Heart left ventricle (tissue), 16 donors: ENCODE measurements around the gene ADGRB2. TPM values are rescaled to one million over a fixed set of nuclear protein-coding genes. Genes with fewer than 3 reads are reported as not detected.

ENCODE experiments used
- ATAC-seq, 4 donors: fragments of 200-7000 bp; cut with Tn5 transposase; one replicate each; pipeline ENCODE4 v1.9.1; 2020 to 2022; ENCODE audit warnings: moderate library complexity in 4 of 4, mild to moderate bottlenecking in 3 of 4, moderate number of reproducible peaks in 1 of 4
- DNase-seq, 5 donors: peaks; one replicate each; pipeline ENCODE4 v3.0.0-alpha.2; 2020
- H3K27ac ChIP-seq, 12 donors: fragments of 200-600 bp; sonication (generic) in 4 of 12; one replicate each; pipeline versions ENCODE4 v1.5.0 to v1.8.0; 2016 to 2022; ENCODE audit warnings: mild to moderate bottlenecking in 2 of 12
- H3K27me3 ChIP-seq, 9 donors: fragments of 200-600 bp; sonication (generic) in 2 of 9; one replicate each; pipeline versions ENCODE4 v1.5.1 to v1.8.0; 2016 to 2022; ENCODE audit warnings: mild to moderate bottlenecking in 3 of 9
- H3K36me3 ChIP-seq, 9 donors: fragments of 200-600 bp; sonication (generic) in 2 of 9; one replicate each; pipeline versions ENCODE4 v1.5.0 to v1.8.0; 2018 to 2022; ENCODE audit warnings: mild to moderate bottlenecking in 2 of 9
- H3K4me1 ChIP-seq, 12 donors: fragments of 200-600 bp; sonication (generic) in 4 of 12; one replicate each; pipeline versions ENCODE4 v1.5.0 to v1.8.0; 2016 to 2022; ENCODE audit warnings: mild to moderate bottlenecking in 3 of 12
- H3K4me3 ChIP-seq, 12 donors: fragments of 200-600 bp; sonication (generic) in 4 of 12; one replicate each; pipeline versions ENCODE4 v1.5.0 to v1.8.0; 2017 to 2022; ENCODE audit warnings: mild to moderate bottlenecking in 9 of 12, moderate library complexity in 4 of 12
- H3K9me3 ChIP-seq, 12 donors: fragments of 200-600 bp; sonication (generic) in 4 of 12; one replicate each; pipeline versions ENCODE4 v1.5.0 to v1.8.0; 2016 to 2022; ENCODE audit warnings: mild to moderate bottlenecking in 1 of 12
- POLR2A ChIP-seq, 2 donors: fragments of 450-650 bp; IDR thresholded peaks; one replicate each; pipeline ENCODE4 v1.6.1; 2017; ENCODE audit warnings: antibody characterized with exemption in 2 of 2, mild to moderate bottlenecking in 2 of 2, moderate library complexity in 2 of 2
- WGBS, 4 donors: extraction: QIAGEN DNeasy Blood & Tissue Kit in 2 of 4; methylation state at CpG; one replicate each; pipeline versions ENCODE4 v1.1.5 to v1.1.7; 2013 to 2018; 5-methylcytosine and 5-hydroxymethylcytosine counted together
- intact Hi-C, 10 donors: fragments of 100-400 bp; cut with DNase I; formaldehyde crosslinking; loops; one replicate each; pipeline versions ENCODE4 v1.11.1 to v1.14.2; 2022
- polyA plus RNA-seq, 2 donors: library from polyadenylated mRNA; stranded (reverse); fragments of 200-250 nt; gene quantifications; one replicate each; pipeline ENCODE4 v1.2.3, GENCODE V29; 2013
- total RNA-seq, 9 donors: library from RNA; depleted of rRNA in 2 of 9; stranded (reverse); fragments of >200 nt in 2 of 9; fragmentation: NEBNext Ultra II Directional in 3 of 9; extraction: Animal tissue kit (Norgen Biotek cat#: 25700) in 3 of 9; gene quantifications; one replicate each; pipeline versions ENCODE4 v1.1.0 to v1.2.4, GENCODE V29; 2016 to 2023
- TF ChIP-seq, protein P1 (sequence below), 12 donors: fragments of 200-600 bp; sonication (generic) in 4 of 12; IDR thresholded peaks; one replicate each; pipeline versions ENCODE4 v1.5.0 to v1.8.0; 2018 to 2022; ENCODE audit warnings: antibody characterized with exemption in 12 of 12, mild to moderate bottlenecking in 5 of 12
- donor health status: ischemic (EF 13 %, LVEDD 7.1; RV severe dilation, severe dysfunction).
- donor health status: healthy with polysubstance abuse.
- donor health status: DM: no; HTN: yes; CAD: no.
- donor health status: DM: no; HTN: no; CAD: no.
- donor health status: ischemic (EF 25% LVEDD 6.9; RV normal size, moderate dysfunction).
- donor health status: ischemic (EF 25% LVEDD 5.7; RV mildly dilated, moderate dysfunction).
- donor health status: healthy.
- donor health status: DM: yes; HTN: yes; CAD: no.
- donor health status: ischemic (EF 35%, LVEDD 5.7; RV mildly dilated, moderate dysfunction).
- donor health status: nonischemic (EF 11% LVEDD 7.7; RV severe dilation, severe dysfunction).
- donor health status: DM: yes; HTN: yes; CAD: no.
- donor health status: PGD.
- donor health status: ischemic (EF 29% LVEDD 5.4; RV normal size, mild dysfunction).
- donor health status: nonischemic (EF 23%, LVEDD 6.1; RV moderate dilation, normal function).

ADGRB2 gene
- total and polyA plus RNA-seq, 11 donors = 1.1 to 18.5 (median 9.6) TPM

DNA sequence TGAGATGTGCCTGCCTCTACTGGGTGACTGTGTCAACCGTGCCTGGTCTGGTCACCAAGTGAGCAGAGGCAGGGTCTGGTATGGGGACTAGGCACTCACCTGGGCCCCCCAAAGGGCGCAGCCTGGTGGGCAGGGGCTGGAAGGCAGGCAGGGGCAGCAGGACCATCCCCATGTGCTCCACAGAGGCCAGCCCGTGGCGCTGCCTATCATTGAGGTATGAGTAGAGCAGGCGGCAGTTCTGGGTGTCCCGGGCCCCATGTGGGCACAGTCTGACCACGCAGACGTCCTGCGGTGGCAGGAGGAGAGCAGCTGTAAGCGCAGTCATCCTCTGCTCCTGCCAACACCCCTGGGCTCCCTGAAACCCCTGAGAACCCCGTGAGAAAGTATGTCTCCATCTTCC, 28.0 kb upstream of the ADGRB2 start:
- Histone ChIP-seq H3K27ac (no peak overlapping the region), H3K27me3 (peaks cover 0 to 5% (median 0%) of the 10 kb centered on the region in 9 donors), H3K4me1 (peaks cover 0 to 15% (median 3%) of the 10 kb centered on the region in 12 donors), H3K9me3 (no peaks in the 10 kb centered on the region), H3K4me3 (no peak overlapping the region), H3K36me3 (no peaks in the 10 kb centered on the region)
- ATAC-seq = no peak
- DNase-seq = peak in 1 of 5 donors; percentile 10
- intact Hi-C loops = loop anchor here in 5 of 10 donors (10.0 kb wide), 2 partner anchors 173 to 227 kb away; no protein-coding TSS in a partner anchor
- TF ChIP-seq, protein P1, sequence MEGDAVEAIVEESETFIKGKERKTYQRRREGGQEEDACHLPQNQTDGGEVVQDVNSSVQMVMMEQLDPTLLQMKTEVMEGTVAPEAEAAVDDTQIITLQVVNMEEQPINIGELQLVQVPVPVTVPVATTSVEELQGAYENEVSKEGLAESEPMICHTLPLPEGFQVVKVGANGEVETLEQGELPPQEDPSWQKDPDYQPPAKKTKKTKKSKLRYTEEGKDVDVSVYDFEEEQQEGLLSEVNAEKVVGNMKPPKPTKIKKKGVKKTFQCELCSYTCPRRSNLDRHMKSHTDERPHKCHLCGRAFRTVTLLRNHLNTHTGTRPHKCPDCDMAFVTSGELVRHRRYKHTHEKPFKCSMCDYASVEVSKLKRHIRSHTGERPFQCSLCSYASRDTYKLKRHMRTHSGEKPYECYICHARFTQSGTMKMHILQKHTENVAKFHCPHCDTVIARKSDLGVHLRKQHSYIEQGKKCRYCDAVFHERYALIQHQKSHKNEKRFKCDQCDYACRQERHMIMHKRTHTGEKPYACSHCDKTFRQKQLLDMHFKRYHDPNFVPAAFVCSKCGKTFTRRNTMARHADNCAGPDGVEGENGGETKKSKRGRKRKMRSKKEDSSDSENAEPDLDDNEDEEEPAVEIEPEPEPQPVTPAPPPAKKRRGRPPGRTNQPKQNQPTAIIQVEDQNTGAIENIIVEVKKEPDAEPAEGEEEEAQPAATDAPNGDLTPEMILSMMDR (IDR thresholded peaks at IDR 0.05) = no peak
- TF ChIP-seq POLR2A (IDR thresholded peaks at IDR 0.05) = no peak
- 85 to 95% (median 88%) methylated on average over 7 to 11 of the region's 11 CpGs for WGBS, 4 donors

DNA sequence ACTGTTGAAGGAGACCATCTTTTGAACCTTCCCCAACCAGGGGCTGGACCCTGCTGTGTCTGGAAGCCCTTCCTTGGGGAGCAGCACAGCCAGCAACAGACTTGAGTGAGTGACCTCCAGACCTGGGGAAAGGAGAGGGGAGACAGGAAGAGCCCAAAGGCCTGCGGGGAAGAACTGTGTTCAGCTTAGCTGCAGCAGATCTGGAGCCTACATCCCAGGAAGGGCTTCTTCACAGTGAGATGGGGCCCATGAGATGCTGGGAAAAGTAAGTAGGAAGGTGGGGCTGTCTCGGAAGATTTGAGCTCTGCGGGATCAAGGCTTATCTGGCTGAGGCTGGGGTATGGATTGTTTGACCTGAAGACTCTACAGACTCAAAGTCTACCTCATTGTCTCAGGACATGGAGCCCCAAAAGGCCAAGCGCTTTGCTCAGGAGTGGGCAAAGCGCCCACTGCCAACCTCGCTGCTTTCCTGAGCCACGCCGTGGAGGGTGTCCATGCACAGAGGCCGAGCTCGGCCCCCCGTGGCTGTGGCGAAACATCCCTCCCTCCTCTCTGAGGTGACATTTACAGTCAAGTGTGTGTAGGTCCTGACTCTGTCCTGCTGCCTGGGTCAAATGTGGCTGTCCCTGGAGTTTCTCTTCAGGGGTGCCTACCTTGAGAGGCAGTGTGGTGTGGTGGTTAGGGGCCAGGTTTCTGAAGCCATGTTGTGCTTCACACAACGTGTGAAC, 27.2 kb upstream of the ADGRB2 start:
- Histone ChIP-seq H3K27ac (no peak overlapping the region), H3K36me3 (no peaks in the 10 kb centered on the region), H3K4me1 (peaks cover 0 to 15% (median 3%) of the 10 kb centered on the region in 12 donors), H3K9me3 (no peaks in the 10 kb centered on the region), H3K27me3 (peaks cover 0 to 4% (median 0%) of the 10 kb centered on the region in 9 donors), H3K4me3 (no peak overlapping the region)
- ATAC-seq = no peak
- TF ChIP-seq, protein P1 (IDR thresholded peaks at IDR 0.05) = no peak
- TF ChIP-seq POLR2A (IDR thresholded peaks at IDR 0.05) = no peak
- peak in 1 of 5 donors; percentile 14 for DNase-seq
- intact Hi-C loops = loop anchor here in 6 of 10 donors (2.0 to 10.0 kb wide), 3 partner anchors 126 to 226 kb away; no protein-coding TSS in a partner anchor
- 76 to 91% (median 87%) methylated on average over 6 to 13 of the region's 13 CpGs for WGBS, 4 donors

DNA sequence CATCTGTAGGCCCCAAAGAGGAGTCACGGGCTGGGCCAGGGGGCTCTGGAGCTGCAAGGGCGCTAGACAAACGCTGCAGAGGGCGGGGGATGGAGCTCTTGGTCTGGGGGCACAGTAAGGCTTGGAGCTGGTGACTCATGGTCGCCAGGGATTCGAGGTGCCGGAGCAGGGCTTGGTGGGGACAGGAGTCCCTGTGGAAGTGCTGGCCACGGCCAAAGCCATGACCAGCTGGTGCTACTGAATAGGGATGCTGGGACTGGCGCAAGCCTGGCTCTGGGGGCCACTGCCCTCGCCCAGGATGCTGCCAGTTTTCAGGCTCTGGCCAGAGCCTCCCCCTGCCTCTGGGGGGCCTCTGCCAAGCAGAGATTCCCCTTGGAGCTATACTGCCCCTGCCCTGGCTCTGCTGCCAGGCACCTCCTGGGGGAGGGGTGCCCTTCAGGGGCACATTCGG, 26.5 kb upstream of the ADGRB2 start:
- no peak overlapping the region for H3K4me3 ChIP-seq
- TF ChIP-seq POLR2A (IDR thresholded peaks at IDR 0.05) = no peak
- TF ChIP-seq, protein P1 (IDR thresholded peaks at IDR 0.05) = no peak
- peaks cover 0 to 15% (median 3%) of the 10 kb centered on the region in 12 donors for H3K4me1 ChIP-seq
- intact Hi-C loops = loop anchor here in 6 of 10 donors (2.0 to 10.0 kb wide), 3 partner anchors 126 to 226 kb away; no protein-coding TSS in a partner anchor
- H3K27ac ChIP-seq = no peak overlapping the region
- DNase-seq = peak in 1 of 5 donors; percentile 14
- no peaks in the 10 kb centered on the region for H3K36me3 ChIP-seq
- no peak for ATAC-seq
- H3K27me3 ChIP-seq = no peaks in the 10 kb centered on the region
- H3K9me3 ChIP-seq = no peaks in the 10 kb centered on the region
- WGBS, 4 donors = 90 to 95% (median 92%) methylated on average over 10 to 11 of the region's 11 CpGs

DNA sequence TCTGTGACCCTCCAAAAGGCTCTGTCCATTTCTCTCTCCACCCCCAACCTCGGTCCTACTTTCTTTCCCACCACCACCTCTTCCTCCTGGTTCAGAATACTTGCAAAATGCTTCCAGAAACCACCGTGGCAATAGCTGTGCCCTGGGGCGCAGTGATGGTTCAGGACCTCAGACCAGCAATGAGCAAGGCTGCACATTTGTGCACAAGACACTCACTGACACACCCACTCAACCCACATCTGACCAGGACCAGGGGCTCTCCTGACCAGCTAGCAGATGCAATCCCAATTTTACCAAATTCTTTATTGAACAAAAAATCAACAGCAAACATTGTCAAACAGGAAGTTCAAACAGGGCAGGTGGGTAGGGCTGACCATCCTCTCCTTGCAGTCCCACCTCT, 26.0 kb upstream of the ADGRB2 start:
- Histone ChIP-seq H3K9me3 (no peaks in the 10 kb centered on the region), H3K27ac (no peak overlapping the region), H3K4me3 (no peak overlapping the region), H3K36me3 (no peaks in the 10 kb centered on the region), H3K4me1 (peaks cover 0 to 15% (median 3%) of the 10 kb centered on the region in 12 donors), H3K27me3 (no peaks in the 10 kb centered on the region)
- no peak for TF ChIP-seq POLR2A (IDR thresholded peaks at IDR 0.05)
- TF ChIP-seq, protein P1 (IDR thresholded peaks at IDR 0.05) = no peak
- DNase-seq (peak in 1 of 5 donors; percentile 2), ATAC-seq (no peak)
- intact Hi-C loops = loop anchor here in 6 of 10 donors (2.0 to 10.0 kb wide), 3 partner anchors 125 to 225 kb away; no protein-coding TSS in a partner anchor
- WGBS, 4 donors = 75 to 84% (median 82%) methylated on average over 3 of the region's 3 CpGs
